HL-60 (cell line): Measurements from ENCODE around the gene RNF220.
"Not testable (repeated sequence)": the region's sequence is repeated elsewhere in the genome, so short reads cannot be mapped to it uniquely, and the experiment has no call there.

Experiments
- DNase-seq, 2 experiments: peaks; one replicate each; pipeline ENCODE4 v3.0.0-alpha.2; 2010 to 2020; ENCODE audit warnings: low read depth in 1 of 2, low spot score in 1 of 2
- H3K27ac ChIP-seq: fragments of 250-450 bp; sonication (Bioruptor Pico); replicated peaks from 2 replicates; pipeline ENCODE4 v1.5.1; 2020; ENCODE audit warnings: mild to moderate bottlenecking, moderate library complexity
- H3K27me3 ChIP-seq: fragments of 250-450 bp; sonication (Bioruptor Pico); 2 replicates; pipeline ENCODE4 v1.5.1; 2021; ENCODE audit warnings: mild to moderate bottlenecking, moderate library complexity; ENCODE audit not compliant: insufficient read depth, poor library complexity, severe bottlenecking
- H3K4me3 ChIP-seq: replicated peaks from 2 replicates; pipeline ENCODE4 v1.5.1; 2011; ENCODE audit warnings: mild to moderate bottlenecking, control low read depth, low read length; ENCODE audit not compliant: insufficient read depth
- CTCF ChIP-seq: IDR thresholded peaks from one replicate; pipeline ENCODE4 v1.5.1; 2011; ENCODE audit warnings: low read length, control low read depth, inconsistent platforms; ENCODE audit not compliant: insufficient read depth
- GABPA ChIP-seq: IDR thresholded peaks from 2 replicates; pipeline ENCODE4 v1.6.1; 2012; ENCODE audit warnings: low read depth
- POLR2AphosphoS5 ChIP-seq: IDR thresholded peaks from 2 replicates; pipeline ENCODE4 v1.6.1; 2012; ENCODE audit warnings: low read depth
- REST ChIP-seq: IDR thresholded peaks from 2 replicates; pipeline ENCODE4 v1.6.1; 2012; ENCODE audit warnings: low read depth; ENCODE audit not compliant: insufficient replicate concordance
- SPI1 ChIP-seq: IDR thresholded peaks from 2 replicates; pipeline ENCODE4 v1.6.1; 2012; ENCODE audit warnings: low read depth, mild to moderate bottlenecking, borderline replicate concordance

RNF220 gene

GRCh38 chr1:44698138-44698537 lies 293.1 kb downstream of the RNF220 start:
- TF ChIP-seq GABPA (no peak), SPI1 (no peak), CTCF (no peak), REST (no peak), POLR2AphosphoS5 (no peak)
- no peak for DNase-seq
- Histone ChIP-seq H3K27me3 (no peaks in the 10 kb centered on the region), H3K4me3 (no peak overlapping the region), H3K27ac (no peak overlapping the region)

GRCh38 chr1:44699375-44699774 lies 294.3 kb downstream of the RNF220 start:
- H3K4me3 ChIP-seq, DNase-seq, H3K27ac ChIP-seq, H3K27me3 ChIP-seq: not testable (repeated sequence)

GRCh38 chr1:44700573-44700972 lies 295.5 kb downstream of the RNF220 start:
- no peaks in the 10 kb centered on the region for H3K27me3 ChIP-seq

More at GRCh38 chr1:44700573-44700972, 295.5 kb downstream of the RNF220 start:
- no peak overlapping the region for H3K27ac ChIP-seq
- TF ChIP-seq CTCF (no peak), SPI1 (no peak), GABPA (no peak), POLR2AphosphoS5 (no peak), REST (no peak)
- DNase-seq, result no peak
- no peak overlapping the region for H3K4me3 ChIP-seq
